HG02588 (cell line): ENCODE measurements around the gene GAMT.
"Not testable (repeated sequence)": the region's sequence is repeated elsewhere in the genome, so short reads cannot be mapped to it uniquely, and the experiment has no call there.

Experiments
- ATAC-seq: cut with Tn5 transposase; IDR thresholded peaks from one replicate; pipeline ENCODE4 v1.9.1; 2021; ENCODE audit warnings: mild to moderate bottlenecking, moderate library complexity; ENCODE audit not compliant: unreplicated experiment

GAMT gene

GRCh38 chr19:1420085-1420484, 18.7 kb upstream of the GAMT start:
- ATAC-seq: not testable (repeated sequence)

GRCh38 chr19:1418951-1419738, 17.8 kb upstream of the GAMT start:
- ATAC-seq: no peak

GRCh38 chr19:1418496-1418775, 17.1 kb upstream of the GAMT start:
- ATAC-seq: no peak

- no peak for ATAC-seq
Measured at GRCh38 chr19:1417681-1418495, 16.5 kb upstream of the GAMT start.

GRCh38 chr19:1417145-1417544, 15.8 kb upstream of the GAMT start:
- no peak for ATAC-seq

- ATAC-seq: no peak
Measured at GRCh38 chr19:1416014-1416841, 14.9 kb upstream of the GAMT start.

- no peak for ATAC-seq
Measured at GRCh38 chr19:1412995-1413800, 11.9 kb upstream of the GAMT start.

GRCh38 chr19:1412323-1412923, 11.1 kb upstream of the GAMT start:
- ATAC-seq: no peak

GRCh38 chr19:1411255-1412191, 10.2 kb upstream of the GAMT start:
- no peak for ATAC-seq

GRCh38 chr19:1410789-1411188, 9.4 kb upstream of the GAMT start:
- ATAC-seq: no peak

- ATAC-seq: no peak
Measured at GRCh38 chr19:1410136-1410786, 8.9 kb upstream of the GAMT start.

GRCh38 chr19:1409204-1410005, 8.1 kb upstream of the GAMT start:
- no peak for ATAC-seq

- ATAC-seq: no peak
Measured at GRCh38 chr19:1408300-1409203, 7.2 kb upstream of the GAMT start.

GRCh38 chr19:1407528-1408299, 6.4 kb upstream of the GAMT start, which contains the start of gene DAZAP1:
TSS of gene DAZAP1 (plus strand) at chr19:1407586. CDS start at chr19:1407774, 188 bp downstream.
- no peak for ATAC-seq

GRCh38 chr19:1406774-1407527, 5.6 kb upstream of the GAMT start:
- peak; percentile 74 for ATAC-seq
